HEK293 (cell line): Measurements from ENCODE around the gene RTBDN.
A peak's percentile ranks its signal among the peaks of the same experiment; 100 is the strongest.

Experiments used
- BCL11B ChIP-seq: fragments of 450-650 bp; formaldehyde crosslinking; IDR thresholded peaks from 2 replicates; pipeline ENCODE4 v1.5.1; 2016; ENCODE audit warnings: low read depth, missing biosample characterization, missing genetic modification characterization
- CTCF ChIP-seq: fragments of 450-650 bp; formaldehyde crosslinking; IDR thresholded peaks from 2 replicates; pipeline ENCODE4 v1.5.1; 2016; ENCODE audit warnings: missing biosample characterization, missing genetic modification characterization
- GFI1B ChIP-seq: fragments of 450-650 bp; formaldehyde crosslinking; IDR thresholded peaks from 2 replicates; pipeline ENCODE4 v1.5.1; 2016; ENCODE audit warnings: missing biosample characterization, missing genetic modification characterization
- IKZF3 ChIP-seq: fragments of 450-650 bp; IDR thresholded peaks from 2 replicates; pipeline ENCODE4 v1.5.0; 2018; ENCODE audit warnings: missing biosample characterization, mild to moderate bottlenecking, missing genetic modification characterization, moderate library complexity
- KLF7 ChIP-seq: fragments of 450-650 bp; formaldehyde crosslinking; IDR thresholded peaks from 2 replicates; pipeline ENCODE4 v1.5.1; 2016; ENCODE audit warnings: missing biosample characterization, missing genetic modification characterization, borderline replicate concordance
- PRDM1 ChIP-seq: fragments of 450-650 bp; formaldehyde crosslinking; IDR thresholded peaks from 2 replicates; pipeline ENCODE4; 2016; ENCODE audit warnings: missing biosample characterization, missing genetic modification characterization
- SP3 ChIP-seq: fragments of 450-650 bp; formaldehyde crosslinking; IDR thresholded peaks from 2 replicates; pipeline ENCODE4 v1.5.1; 2016; ENCODE audit warnings: missing biosample characterization, missing genetic modification characterization
- ZFP3 ChIP-seq: fragments of 450-650 bp; formaldehyde crosslinking; IDR thresholded peaks from 2 replicates; pipeline ENCODE4 v1.5.1; 2016; ENCODE audit warnings: low read depth, missing biosample characterization, missing genetic modification characterization
- ZNF112 ChIP-seq: fragments of 450-650 bp; formaldehyde crosslinking; IDR thresholded peaks from 2 replicates; pipeline ENCODE4 v1.5.0; 2017; ENCODE audit warnings: missing biosample characterization, missing genetic modification characterization
- ZNF138 ChIP-seq: fragments of 450-650 bp; formaldehyde crosslinking; IDR thresholded peaks from 2 replicates; pipeline ENCODE4 v1.5.1; 2016; ENCODE audit warnings: missing biosample characterization, missing genetic modification characterization, borderline replicate concordance
- ZNF140 ChIP-seq: fragments of 450-650 bp; formaldehyde crosslinking; IDR thresholded peaks from 2 replicates; pipeline ENCODE4 v1.5.1; 2016; ENCODE audit warnings: missing biosample characterization, missing genetic modification characterization
- ZNF175 ChIP-seq: fragments of 450-650 bp; formaldehyde crosslinking; IDR thresholded peaks from 2 replicates; pipeline ENCODE4 v1.5.1; 2016; ENCODE audit warnings: missing biosample characterization, missing genetic modification characterization
- ZNF18 ChIP-seq: fragments of 450-650 bp; formaldehyde crosslinking; IDR thresholded peaks from 2 replicates; pipeline ENCODE4 v1.5.1; 2016; ENCODE audit warnings: missing biosample characterization, missing genetic modification characterization
- ZNF266 ChIP-seq: fragments of 450-650 bp; formaldehyde crosslinking; IDR thresholded peaks from 2 replicates; pipeline ENCODE4 v1.5.1; 2016; ENCODE audit warnings: missing biosample characterization, missing genetic modification characterization, low read depth
- ZNF302 ChIP-seq: fragments of 450-650 bp; formaldehyde crosslinking; IDR thresholded peaks from 2 replicates; pipeline ENCODE4 v1.5.1; 2016; ENCODE audit warnings: missing biosample characterization, missing genetic modification characterization, low read depth
- ZNF324 ChIP-seq: fragments of 450-650 bp; formaldehyde crosslinking; IDR thresholded peaks from 2 replicates; pipeline ENCODE4 v1.5.1; 2016; ENCODE audit warnings: missing biosample characterization, missing genetic modification characterization
- ZNF341 ChIP-seq: fragments of 450-650 bp; formaldehyde crosslinking; IDR thresholded peaks from 2 replicates; pipeline ENCODE4; 2016; ENCODE audit warnings: low read depth, missing biosample characterization, missing genetic modification characterization
- ZNF426 ChIP-seq: fragments of 450-650 bp; formaldehyde crosslinking; IDR thresholded peaks from 2 replicates; pipeline ENCODE4 v1.5.1; 2017; ENCODE audit warnings: missing biosample characterization, missing genetic modification characterization, mild to moderate bottlenecking, inconsistent platforms, moderate library complexity
- ZNF488 ChIP-seq: fragments of 450-650 bp; formaldehyde crosslinking; IDR thresholded peaks from 2 replicates; pipeline ENCODE4 v1.5.1; 2016; ENCODE audit warnings: missing biosample characterization, missing genetic modification characterization
- ZNF513 ChIP-seq: fragments of 450-650 bp; IDR thresholded peaks from 2 replicates; pipeline ENCODE4 v1.5.1; 2018; ENCODE audit warnings: missing biosample characterization, missing genetic modification characterization
- ZNF518A ChIP-seq: fragments of 450-650 bp; formaldehyde crosslinking; conservative IDR thresholded peaks from 2 replicates; pipeline ENCODE4 v1.5.1; 2016; ENCODE audit warnings: low read depth, missing biosample characterization, missing genetic modification characterization
- ZNF521 ChIP-seq: fragments of 450-650 bp; formaldehyde crosslinking; IDR thresholded peaks from 2 replicates; pipeline ENCODE4 v1.5.1; 2017; ENCODE audit warnings: missing biosample characterization, mild to moderate bottlenecking, missing genetic modification characterization
- ZNF529 ChIP-seq: fragments of 450-650 bp; formaldehyde crosslinking; IDR thresholded peaks from 2 replicates; pipeline ENCODE4 v1.5.1; 2017; ENCODE audit warnings: missing genetic modification characterization, missing biosample characterization; ENCODE audit not compliant: insufficient replicate concordance
- ZNF555 ChIP-seq: fragments of 450-650 bp; formaldehyde crosslinking; conservative IDR thresholded peaks from 2 replicates; pipeline ENCODE4 v1.5.1; 2017; ENCODE audit warnings: missing biosample characterization, mild to moderate bottlenecking, missing genetic modification characterization, inconsistent platforms
- ZNF677 ChIP-seq: fragments of 450-650 bp; IDR thresholded peaks from 2 replicates; pipeline ENCODE4 v1.5.0; 2018; ENCODE audit warnings: missing biosample characterization, mild to moderate bottlenecking, missing genetic modification characterization, moderate library complexity

RTBDN gene

GRCh38 chr19:12782424-12783290, 51.7 kb downstream of the RTBDN start (continued):
- TF ChIP-seq ZNF426 (tag by site-specific recombination) = no peak
- 0 out of 2 replicates have a peak, but pooled peaks have one; percentile 69 for TF ChIP-seq BCL11B (tag by site-specific recombination)
- no peak for TF ChIP-seq GFI1B (tag by site-specific recombination)
- 0 out of 2 replicates have a peak, but pooled peaks have one; percentile 24 for TF ChIP-seq ZNF324 (tag by site-specific recombination)
- peak; percentile 34; the same call in 1 of the 2 replicates for TF ChIP-seq ZNF518A (tag by site-specific recombination)
- TF ChIP-seq PRDM1 (tag by site-specific recombination) = no peak; the same call in 1 of the 2 replicates
- no peak for TF ChIP-seq ZNF302
- TF ChIP-seq ZNF677 (tag by site-specific recombination) = peak; percentile 50; the same call in 1 of the 2 replicates
- no peak for TF ChIP-seq ZNF138 (tag by site-specific recombination)
- peak; percentile 37; the same call in 1 of the 2 replicates for TF ChIP-seq CTCF
- no peak; the same call in none of the 2 replicates for TF ChIP-seq KLF7 (tag by site-specific recombination)
- TF ChIP-seq ZNF18 (tag by site-specific recombination) = no peak
- no peak for TF ChIP-seq ZNF266 (tag by site-specific recombination)
- TF ChIP-seq ZNF112 (tag by site-specific recombination) = no peak
- no peak for TF ChIP-seq ZNF529 (tag by site-specific recombination)
- TF ChIP-seq ZNF521 (tag by site-specific recombination) = no peak
- no peak for TF ChIP-seq ZFP3
- TF ChIP-seq ZNF555 = no peak
- TF ChIP-seq ZNF140 (tag by site-specific recombination) = no peak
- TF ChIP-seq ZNF341 (tag by site-specific recombination) = peak; percentile 97
- no peak for TF ChIP-seq ZNF488 (tag by site-specific recombination)
- no peak for TF ChIP-seq ZNF513 (tag by site-specific recombination)
- peak; percentile 86 for TF ChIP-seq IKZF3 (tag by site-specific recombination)
- no peak for TF ChIP-seq ZNF175 (tag by site-specific recombination)
- peak; percentile 65 for TF ChIP-seq SP3 (tag by site-specific recombination)
